ENCODE measurements around the gene HRH4. TPM values are rescaled to one million over a fixed set of nuclear protein-coding genes. Genes with fewer than 3 reads are reported as not detected.

The HRH4 gene
- total and polyA plus RNA-seq, 9 donors: 0.04 to 0.09 (median 0.06) TPM; not detected in 5

DNA sequence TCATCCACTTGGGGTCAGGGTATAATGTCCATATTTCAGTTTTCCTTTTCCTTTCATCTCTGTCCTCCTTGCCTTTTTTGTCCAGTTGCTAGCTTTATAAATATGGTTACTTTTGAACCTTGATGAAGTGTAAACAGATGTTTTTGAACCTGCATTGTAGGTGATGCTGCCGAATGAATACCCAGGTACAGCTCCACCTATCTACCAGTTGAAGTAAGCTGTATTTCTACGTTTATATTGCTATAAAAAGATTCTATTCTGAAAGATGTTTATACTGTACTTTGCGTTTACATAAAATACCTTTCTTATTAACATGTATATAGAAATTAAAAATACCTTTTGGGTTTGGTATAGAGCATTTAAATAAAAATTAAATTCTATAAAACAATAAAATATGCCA lies 31.7 kb upstream of the HRH4 start:
- no CpG with 5 or more reads among the region's 3 CpGs for WGBS (ENCODE audit: insufficient coverage)
- H3K4me1 ChIP-seq (ENCODE audit: control insufficient read depth, insufficient read depth, low read length): no peaks in the 10 kb centered on the region
- peaks cover 10% of the 10 kb centered on the region for H3K36me3 ChIP-seq (ENCODE audit: control insufficient read depth, insufficient read depth, low read length)
- DNase-seq: no peak
- H3K4me3 ChIP-seq (ENCODE audit: low read length): no peak overlapping the region
- peaks cover 7% of the 10 kb centered on the region for H3K27me3 ChIP-seq (ENCODE audit: control insufficient read depth, insufficient read depth, low read length)
- H3K27ac ChIP-seq (ENCODE audit: low read length): no peak overlapping the region
- no peaks in the 10 kb centered on the region for H3K9me3 ChIP-seq (replicated peaks; ENCODE audit: control insufficient read depth, low read depth, low read length)

GRCh38 chr18:24429188-24429587 lies 31.2 kb upstream of the HRH4 start:
- no peaks in the 10 kb centered on the region for H3K4me1 ChIP-seq (ENCODE audit: control insufficient read depth, insufficient read depth, low read length)
- no peak overlapping the region for H3K4me3 ChIP-seq (ENCODE audit: low read length)
- peaks cover 15% of the 10 kb centered on the region for H3K36me3 ChIP-seq (ENCODE audit: control insufficient read depth, insufficient read depth, low read length)
- DNase-seq: no peak
- H3K27ac ChIP-seq (ENCODE audit: low read length): no peak overlapping the region
- no peaks in the 10 kb centered on the region for H3K9me3 ChIP-seq (replicated peaks; ENCODE audit: control insufficient read depth, low read depth, low read length)
- peaks cover 7% of the 10 kb centered on the region for H3K27me3 ChIP-seq (ENCODE audit: control insufficient read depth, insufficient read depth, low read length)
- WGBS (ENCODE audit: insufficient coverage): no CpG with 5 or more reads among the region's 4 CpGs

GRCh38 chr18:24432618-24433017 lies 27.8 kb upstream of the HRH4 start:
- peaks cover 23% of the 10 kb centered on the region for H3K36me3 ChIP-seq (ENCODE audit: control insufficient read depth, insufficient read depth, low read length)
- WGBS (ENCODE audit: insufficient coverage): 100% methylated on average over 2 of the region's 3 CpGs
- no peak for DNase-seq

GRCh38 chr18:24436939-24437338 lies 23.5 kb upstream of the HRH4 start:
- Histone ChIP-seq H3K4me1 (ENCODE audit: control insufficient read depth, insufficient read depth, low read length) (no peaks in the 10 kb centered on the region), H3K27ac (ENCODE audit: low read length) (no peak overlapping the region), H3K36me3 (ENCODE audit: control insufficient read depth, insufficient read depth, low read length) (peaks cover 30% of the 10 kb centered on the region), H3K27me3 (ENCODE audit: control insufficient read depth, insufficient read depth, low read length) (no peaks in the 10 kb centered on the region), H3K9me3 (replicated peaks; ENCODE audit: control insufficient read depth, low read depth, low read length) (no peaks in the 10 kb centered on the region), H3K4me3 (ENCODE audit: low read length) (no peak overlapping the region)
- no CpG with 5 or more reads among the region's 1 CpG for WGBS (ENCODE audit: insufficient coverage)
- no peak for DNase-seq

More at GRCh38 chr18:24432618-24433017, 27.8 kb upstream of the HRH4 start:
- H3K4me1 ChIP-seq (ENCODE audit: control insufficient read depth, insufficient read depth, low read length): no peaks in the 10 kb centered on the region
- H3K4me3 ChIP-seq (ENCODE audit: low read length): no peak overlapping the region
- H3K9me3 ChIP-seq (replicated peaks; ENCODE audit: control insufficient read depth, low read depth, low read length): no peaks in the 10 kb centered on the region
- H3K27ac ChIP-seq (ENCODE audit: low read length): no peak overlapping the region
- H3K27me3 ChIP-seq (ENCODE audit: control insufficient read depth, insufficient read depth, low read length): no peaks in the 10 kb centered on the region

DNA sequence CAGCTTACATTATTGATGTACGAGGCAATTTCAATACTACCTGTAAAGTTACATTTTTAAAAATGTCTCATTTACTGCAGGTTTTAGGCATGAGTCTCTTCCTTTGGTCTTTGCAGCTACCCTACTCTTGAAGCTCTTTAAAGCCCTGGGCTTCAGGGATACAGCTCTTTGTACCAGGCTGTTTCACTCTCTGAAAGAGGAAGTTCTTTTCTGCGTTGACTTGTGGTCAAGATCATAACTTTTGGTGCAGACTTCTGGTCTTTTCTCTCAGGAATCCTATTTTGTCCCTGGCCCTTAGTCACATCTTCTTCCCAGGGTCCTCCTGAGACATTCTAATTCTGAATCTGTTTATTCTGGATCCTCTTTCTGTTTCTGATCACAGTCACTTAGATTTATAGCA lies 16.6 kb upstream of the HRH4 start:
- DNase-seq: no peak
- no peaks in the 10 kb centered on the region for H3K27me3 ChIP-seq (ENCODE audit: control insufficient read depth, insufficient read depth, low read length)
- no CpG with 5 or more reads among the region's 2 CpGs for WGBS (ENCODE audit: insufficient coverage)
- H3K9me3 ChIP-seq (replicated peaks; ENCODE audit: control insufficient read depth, low read depth, low read length): no peaks in the 10 kb centered on the region
- H3K4me1 ChIP-seq (ENCODE audit: control insufficient read depth, insufficient read depth, low read length): no peaks in the 10 kb centered on the region
- peaks cover 20% of the 10 kb centered on the region for H3K36me3 ChIP-seq (ENCODE audit: control insufficient read depth, insufficient read depth, low read length)
- H3K27ac ChIP-seq (ENCODE audit: low read length): no peak overlapping the region
- no peak overlapping the region for H3K4me3 ChIP-seq (ENCODE audit: low read length)

DNA sequence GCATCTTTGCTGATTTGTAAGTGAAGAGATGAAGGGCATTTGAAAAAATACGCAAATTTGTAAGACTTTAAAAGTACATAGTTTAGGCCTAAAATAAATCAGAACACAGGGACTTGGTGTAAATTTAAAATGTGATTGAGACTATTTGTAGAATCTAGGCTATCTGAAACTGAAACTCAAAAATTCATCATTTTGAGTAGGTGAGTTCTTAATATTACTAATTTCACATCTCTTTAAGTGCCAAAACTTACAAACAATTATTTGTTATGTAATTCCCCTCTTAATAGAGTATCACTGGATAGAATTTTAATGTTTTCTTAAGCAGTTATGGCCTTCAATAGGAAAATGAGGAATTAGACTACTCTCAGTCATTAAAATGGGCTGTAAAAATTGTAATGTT lies 14.0 kb upstream of the HRH4 start:
- Histone ChIP-seq H3K36me3 (ENCODE audit: control insufficient read depth, insufficient read depth, low read length) (peaks cover 23% of the 10 kb centered on the region), H3K9me3 (replicated peaks; ENCODE audit: control insufficient read depth, low read depth, low read length) (no peaks in the 10 kb centered on the region), H3K27ac (ENCODE audit: low read length) (no peak overlapping the region), H3K4me1 (ENCODE audit: control insufficient read depth, insufficient read depth, low read length) (no peaks in the 10 kb centered on the region), H3K27me3 (ENCODE audit: control insufficient read depth, insufficient read depth, low read length) (no peaks in the 10 kb centered on the region), H3K4me3 (ENCODE audit: low read length) (no peak overlapping the region)
- no peak for DNase-seq
- WGBS (ENCODE audit: insufficient coverage): no CpG with 5 or more reads among the region's 1 CpG

- H3K27me3 ChIP-seq (ENCODE audit: control insufficient read depth, insufficient read depth, low read length): no peaks in the 10 kb centered on the region
- no peak overlapping the region for H3K4me3 ChIP-seq (ENCODE audit: low read length)
- no peaks in the 10 kb centered on the region for H3K4me1 ChIP-seq (ENCODE audit: control insufficient read depth, insufficient read depth, low read length)
- H3K36me3 ChIP-seq (ENCODE audit: control insufficient read depth, insufficient read depth, low read length): peaks cover 25% of the 10 kb centered on the region
- no peak for DNase-seq
- H3K9me3 ChIP-seq (replicated peaks; ENCODE audit: control insufficient read depth, low read depth, low read length): no peaks in the 10 kb centered on the region
- WGBS (ENCODE audit: insufficient coverage): no CpG with 5 or more reads among the region's 1 CpG
- H3K27ac ChIP-seq (ENCODE audit: low read length): no peak overlapping the region
These were observed 13.4 kb upstream of the HRH4 start for GRCh38 chr18:24446953-24447538.

GRCh38 chr18:24447961-24448360 lies 12.5 kb upstream of the HRH4 start:
- DNase-seq: no peak
- no peaks in the 10 kb centered on the region for H3K9me3 ChIP-seq (replicated peaks; ENCODE audit: control insufficient read depth, low read depth, low read length)
- H3K27ac ChIP-seq (ENCODE audit: low read length): no peak overlapping the region
- no peaks in the 10 kb centered on the region for H3K27me3 ChIP-seq (ENCODE audit: control insufficient read depth, insufficient read depth, low read length)
- H3K4me3 ChIP-seq (ENCODE audit: low read length): no peak overlapping the region
- WGBS (ENCODE audit: insufficient coverage): no CpG with 5 or more reads among the region's 1 CpG
- H3K36me3 ChIP-seq (ENCODE audit: control insufficient read depth, insufficient read depth, low read length): peaks cover 25% of the 10 kb centered on the region
- no peaks in the 10 kb centered on the region for H3K4me1 ChIP-seq (ENCODE audit: control insufficient read depth, insufficient read depth, low read length)

DNA sequence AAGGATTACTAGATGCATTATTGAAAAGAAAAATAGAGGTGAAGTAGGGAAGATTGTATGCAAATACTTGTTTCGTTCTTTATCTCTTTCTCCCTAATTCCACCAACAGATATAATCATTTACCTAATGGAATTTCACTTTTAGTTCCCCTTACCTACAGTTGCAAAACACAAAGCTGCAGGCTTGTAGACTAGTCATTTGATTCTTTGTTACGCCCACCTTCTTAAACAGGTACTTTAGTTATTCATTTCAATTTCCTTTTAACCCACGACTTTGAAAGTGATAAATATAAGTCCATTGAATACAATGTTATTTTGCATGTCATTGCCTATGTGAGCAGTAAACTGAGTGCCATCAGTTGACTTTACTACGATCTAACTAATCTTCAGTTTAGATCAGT lies 3.9 kb upstream of the HRH4 start:
- H3K4me3 ChIP-seq (ENCODE audit: low read length): no peak overlapping the region
- H3K27me3 ChIP-seq (ENCODE audit: control insufficient read depth, insufficient read depth, low read length): no peaks in the 10 kb centered on the region
- H3K9me3 ChIP-seq (replicated peaks; ENCODE audit: control insufficient read depth, low read depth, low read length): no peaks in the 10 kb centered on the region
- H3K27ac ChIP-seq (ENCODE audit: low read length): no peak overlapping the region
- no peaks in the 10 kb centered on the region for H3K4me1 ChIP-seq (ENCODE audit: control insufficient read depth, insufficient read depth, low read length)
- H3K36me3 ChIP-seq (ENCODE audit: control insufficient read depth, insufficient read depth, low read length): peaks cover under 1% of the 10 kb centered on the region
- DNase-seq: no peak
- WGBS (ENCODE audit: insufficient coverage): 100% methylated on average over 1 of the region's 4 CpGs

GRCh38 chr18:24459772-24460171 lies 665 bp upstream of the HRH4 start:
- no peak overlapping the region for H3K27ac ChIP-seq (ENCODE audit: low read length)
- DNase-seq: no peak

DNA sequence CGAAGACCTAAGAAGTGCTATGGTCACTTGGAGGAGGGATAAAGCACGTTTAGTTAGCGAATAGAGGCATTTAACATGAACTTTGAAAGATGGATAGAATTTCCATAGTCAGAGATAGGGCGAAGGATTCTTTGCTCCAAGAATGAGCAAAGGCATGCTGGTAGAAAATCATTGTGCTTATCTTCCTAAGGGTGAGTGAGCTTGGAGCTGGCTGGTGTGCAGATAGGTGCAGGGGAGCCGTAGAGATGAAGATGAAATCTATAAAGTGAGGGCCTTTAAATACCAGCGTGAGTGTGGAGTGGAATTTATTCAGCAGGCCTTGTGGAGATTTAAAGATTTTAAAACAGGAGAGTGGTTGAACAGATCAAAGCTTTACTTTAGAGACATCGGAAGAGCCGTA lies 1.6 kb downstream of the HRH4 start:
- 96% methylated on average over 8 of the region's 8 CpGs for WGBS (ENCODE audit: insufficient coverage)
- no peaks in the 10 kb centered on the region for H3K27me3 ChIP-seq (ENCODE audit: control insufficient read depth, insufficient read depth, low read length)
- H3K4me1 ChIP-seq (ENCODE audit: control insufficient read depth, insufficient read depth, low read length): peaks cover 4% of the 10 kb centered on the region
- H3K27ac ChIP-seq (ENCODE audit: low read length): no peak overlapping the region
- DNase-seq: no peak
- no peaks in the 10 kb centered on the region for H3K36me3 ChIP-seq (ENCODE audit: control insufficient read depth, insufficient read depth, low read length)
- H3K9me3 ChIP-seq (replicated peaks; ENCODE audit: control insufficient read depth, low read depth, low read length): no peaks in the 10 kb centered on the region
- no peak overlapping the region for H3K4me3 ChIP-seq (ENCODE audit: low read length)

More at GRCh38 chr18:24459772-24460171, 665 bp upstream of the HRH4 start:
- Histone ChIP-seq H3K4me1 (ENCODE audit: control insufficient read depth, insufficient read depth, low read length) (peaks cover 4% of the 10 kb centered on the region), H3K36me3 (ENCODE audit: control insufficient read depth, insufficient read depth, low read length) (no peaks in the 10 kb centered on the region), H3K27me3 (ENCODE audit: control insufficient read depth, insufficient read depth, low read length) (no peaks in the 10 kb centered on the region), H3K4me3 (ENCODE audit: low read length) (no peak overlapping the region), H3K9me3 (replicated peaks; ENCODE audit: control insufficient read depth, low read depth, low read length) (no peaks in the 10 kb centered on the region)
- 83% methylated on average over 4 of the region's 4 CpGs for WGBS (ENCODE audit: insufficient coverage)

Data from muscle of leg (tissue), 11 donors.